Measurements from ENCODE around the gene GRIN2D. TPM values are rescaled to one million over a fixed set of nuclear protein-coding genes. Genes with fewer than 3 reads are reported as not detected.

Gene GRIN2D
- 0.25 and 0.40 TPM in 2 replicates for total RNA-seq (2014; rRNA removed; shearing (Covaris generic))
- polyA plus RNA-seq (2014; cell fraction: nucleus; rRNA removed): 0.36 and 0.53 TPM in 2 replicates

GRCh38 chr19:48393559-48394330, at the start of gene GRIN2D:
Gene GRIN2D (plus strand): TSS chr19:48393668. CDS start chr19:48398393, 4,725 bp downstream.
- DNase-seq (ENCODE audit: extremely low read depth, low read depth): no peak

GRCh38 chr19:48344892-48345291, 48.6 kb upstream of the GRIN2D start:
- no peak for DNase-seq (ENCODE audit: extremely low read depth, low read depth)

GRCh38 chr19:48346191-48346590, 47.3 kb upstream of the GRIN2D start:
- no peak for DNase-seq (ENCODE audit: extremely low read depth, low read depth)

GRCh38 chr19:48348045-48348444, 45.4 kb upstream of the GRIN2D start:
- DNase-seq (ENCODE audit: extremely low read depth, low read depth): no peak

- DNase-seq (ENCODE audit: extremely low read depth, low read depth): no peak
These were observed 44.7 kb upstream of the GRIN2D start for GRCh38 chr19:48348737-48349136.

- no peak for DNase-seq (ENCODE audit: extremely low read depth, low read depth)
These were observed 42.6 kb upstream of the GRIN2D start for GRCh38 chr19:48350856-48351255.

GRCh38 chr19:48351341-48351752, 42.1 kb upstream of the GRIN2D start:
- peak; percentile 41 for DNase-seq (ENCODE audit: extremely low read depth, low read depth)

GRCh38 chr19:48353677-48354076, 39.8 kb upstream of the GRIN2D start:
- no peak for DNase-seq (ENCODE audit: extremely low read depth, low read depth)

- peak; percentile 40 for DNase-seq (ENCODE audit: extremely low read depth, low read depth)
These were observed 39.0 kb upstream of the GRIN2D start for GRCh38 chr19:48354332-48354992.

- DNase-seq (ENCODE audit: extremely low read depth, low read depth): no peak
These were observed 38.0 kb upstream of the GRIN2D start for GRCh38 chr19:48355365-48355954.

GRCh38 chr19:48359123-48359522, 34.3 kb upstream of the GRIN2D start:
- no peak for DNase-seq (ENCODE audit: extremely low read depth, low read depth)

- DNase-seq (ENCODE audit: extremely low read depth, low read depth): no peak
These were observed 31.6 kb upstream of the GRIN2D start for GRCh38 chr19:48361912-48362311.

GRCh38 chr19:48362716-48363499, 30.6 kb upstream of the GRIN2D start:
- DNase-seq (ENCODE audit: extremely low read depth, low read depth): peak; percentile 87

- peak; percentile 2 for DNase-seq (ENCODE audit: extremely low read depth, low read depth)
These were observed 30.0 kb upstream of the GRIN2D start for GRCh38 chr19:48363500-48363809.

- peak; percentile 99 for DNase-seq (ENCODE audit: extremely low read depth, low read depth)
These were observed 29.5 kb upstream of the GRIN2D start, which contains the start of the genes SYNGR4 and TMEM143 for GRCh38 chr19:48363810-48364597. Gene SYNGR4 (plus strand): TSS chr19:48364367. CDS start chr19:48365843, 1,476 bp downstream. Gene TMEM143 (minus strand): TSS chr19:48363940. CDS start chr19:48363920, 20 bp downstream.

- no peak for DNase-seq (ENCODE audit: extremely low read depth, low read depth)
These were observed 28.7 kb upstream of the GRIN2D start for GRCh38 chr19:48364598-48365348.

GRCh38 chr19:48365602-48366001, 27.9 kb upstream of the GRIN2D start:
- DNase-seq (ENCODE audit: extremely low read depth, low read depth): no peak

GRCh38 chr19:48367855-48368254, 25.6 kb upstream of the GRIN2D start:
- no peak for DNase-seq (ENCODE audit: extremely low read depth, low read depth)

GRCh38 chr19:48368936-48369335, 24.5 kb upstream of the GRIN2D start:
- DNase-seq (ENCODE audit: extremely low read depth, low read depth): no peak

All from NCI-H460 (cell line).